Prostate gland (tissue), 2 donors: ENCODE measurements around the gene GRK2.

Experiments used
- POLR2A ChIP-seq: fragments of 450-650 bp; IDR thresholded peaks from one replicate; pipeline ENCODE4 v1.6.1; 2016; ENCODE audit warnings: antibody characterized with exemption, mild to moderate bottlenecking
- TF ChIP-seq, protein P1 (sequence below), 4 experiments: fragments of 200-600 bp in 2 of 4; fragments of 450-650 bp in 2 of 4; sonication (generic) in 2 of 4; IDR thresholded peaks; 1 replicate in 3 of 4; 2 replicates in 1 of 4; pipeline ENCODE4 v1.5.1; 2016 to 2019; ENCODE audit warnings: antibody characterized with exemption in 4 of 4, mild to moderate bottlenecking in 2 of 4, moderate library complexity in 2 of 4

DNA sequence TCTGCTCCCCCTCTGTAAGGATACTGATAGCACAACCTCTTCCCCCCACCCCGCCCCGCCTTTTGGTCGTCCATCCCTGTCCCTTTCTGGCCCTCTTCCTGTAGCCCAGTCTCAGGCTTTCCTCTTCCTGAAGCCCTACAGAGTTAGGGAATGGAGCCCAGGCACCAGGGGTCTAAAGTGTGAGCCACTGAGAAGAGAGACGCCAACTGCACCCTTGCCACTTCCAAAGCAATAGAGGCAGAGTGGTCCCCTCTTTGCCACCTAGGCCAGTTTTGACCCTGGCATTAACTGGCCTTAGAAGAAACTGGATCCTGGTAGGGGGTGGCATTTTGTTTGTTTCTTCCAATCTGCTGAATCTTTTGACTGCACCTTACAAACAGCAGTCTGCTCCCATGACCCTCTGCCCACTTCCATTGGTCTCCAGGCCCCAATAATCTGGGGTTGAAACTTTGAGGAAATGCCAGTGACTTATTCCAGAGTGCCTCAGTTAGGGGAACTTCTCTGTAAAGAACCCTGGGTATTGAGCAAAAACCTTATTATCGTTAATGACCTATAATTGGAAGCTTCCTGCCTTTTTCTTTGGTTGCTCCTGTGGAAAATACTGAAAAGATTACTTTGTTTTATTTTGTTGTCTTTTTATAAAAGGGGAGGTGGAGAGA, 9.7 kb upstream of the GRK2 start:
- TF ChIP-seq, protein P1, sequence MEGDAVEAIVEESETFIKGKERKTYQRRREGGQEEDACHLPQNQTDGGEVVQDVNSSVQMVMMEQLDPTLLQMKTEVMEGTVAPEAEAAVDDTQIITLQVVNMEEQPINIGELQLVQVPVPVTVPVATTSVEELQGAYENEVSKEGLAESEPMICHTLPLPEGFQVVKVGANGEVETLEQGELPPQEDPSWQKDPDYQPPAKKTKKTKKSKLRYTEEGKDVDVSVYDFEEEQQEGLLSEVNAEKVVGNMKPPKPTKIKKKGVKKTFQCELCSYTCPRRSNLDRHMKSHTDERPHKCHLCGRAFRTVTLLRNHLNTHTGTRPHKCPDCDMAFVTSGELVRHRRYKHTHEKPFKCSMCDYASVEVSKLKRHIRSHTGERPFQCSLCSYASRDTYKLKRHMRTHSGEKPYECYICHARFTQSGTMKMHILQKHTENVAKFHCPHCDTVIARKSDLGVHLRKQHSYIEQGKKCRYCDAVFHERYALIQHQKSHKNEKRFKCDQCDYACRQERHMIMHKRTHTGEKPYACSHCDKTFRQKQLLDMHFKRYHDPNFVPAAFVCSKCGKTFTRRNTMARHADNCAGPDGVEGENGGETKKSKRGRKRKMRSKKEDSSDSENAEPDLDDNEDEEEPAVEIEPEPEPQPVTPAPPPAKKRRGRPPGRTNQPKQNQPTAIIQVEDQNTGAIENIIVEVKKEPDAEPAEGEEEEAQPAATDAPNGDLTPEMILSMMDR (IDR thresholded peaks at IDR 0.05) = no peak
- TF ChIP-seq POLR2A = no peak
